ENCODE measurements around the gene USP7.
"Not testable (repeated sequence)": the region's sequence is repeated elsewhere in the genome, so short reads cannot be mapped to it uniquely, and the experiment has no call there.

USP7 gene

GRCh38 chr16:8872967-8873865 lies 90.5 kb downstream of the USP7 start:
- no peak for DNase-seq

GRCh38 chr16:8872071-8872470 lies 91.6 kb downstream of the USP7 start:
- DNase-seq, result no peak

- DNase-seq, result not testable (repeated sequence)
These were observed 93.8 kb downstream of the USP7 start for GRCh38 chr16:8869988-8870241.

- no peak for DNase-seq
These were observed 94.3 kb downstream of the USP7 start for GRCh38 chr16:8869212-8869987.

GRCh38 chr16:8868416-8869211 lies 95.1 kb downstream of the USP7 start, which contains the start of gene CARHSP1:
CARHSP1 (minus strand) TSS chr16:8869006; CDS start chr16:8859328, 9,678 bp downstream.
- DNase-seq, result peak; percentile 89

GRCh38 chr16:8867932-8868415 lies 95.7 kb downstream of the USP7 start:
- no peak for DNase-seq

GRCh38 chr16:8867216-8867931 lies 96.3 kb downstream of the USP7 start:
- no peak for DNase-seq

- DNase-seq, result no peak
These were observed 96.9 kb downstream of the USP7 start for GRCh38 chr16:8866884-8867215.

- DNase-seq, result peak; percentile 31
These were observed 97.4 kb downstream of the USP7 start for GRCh38 chr16:8866118-8866883.

- DNase-seq, result no peak
These were observed 98.4 kb downstream of the USP7 start for GRCh38 chr16:8865145-8865882.

GRCh38 chr16:8864480-8865110 lies 99.1 kb downstream of the USP7 start:
- no peak for DNase-seq

GRCh38 chr16:8863594-8864424 lies 99.9 kb downstream of the USP7 start:
- no peak for DNase-seq

- no peak for DNase-seq
These were observed 101.2 kb downstream of the USP7 start for GRCh38 chr16:8862309-8863130.

GRCh38 chr16:8861563-8862308 lies 102.0 kb downstream of the USP7 start:
- DNase-seq, result no peak

- peak; percentile 44 for DNase-seq
These were observed 103.5 kb downstream of the USP7 start for GRCh38 chr16:8859913-8860881.
